GM12872 (cell line): Measurements from ENCODE around the gene SLC2A1.

Experiments used
- TF ChIP-seq, protein P1 (sequence below): IDR thresholded peaks from 3 replicates; pipeline ENCODE4 v1.5.1; 2011; ENCODE audit warnings: low read depth, mild to moderate bottlenecking, low read length, moderate library complexity; ENCODE audit not compliant: insufficient read depth

The SLC2A1 gene

DNA sequence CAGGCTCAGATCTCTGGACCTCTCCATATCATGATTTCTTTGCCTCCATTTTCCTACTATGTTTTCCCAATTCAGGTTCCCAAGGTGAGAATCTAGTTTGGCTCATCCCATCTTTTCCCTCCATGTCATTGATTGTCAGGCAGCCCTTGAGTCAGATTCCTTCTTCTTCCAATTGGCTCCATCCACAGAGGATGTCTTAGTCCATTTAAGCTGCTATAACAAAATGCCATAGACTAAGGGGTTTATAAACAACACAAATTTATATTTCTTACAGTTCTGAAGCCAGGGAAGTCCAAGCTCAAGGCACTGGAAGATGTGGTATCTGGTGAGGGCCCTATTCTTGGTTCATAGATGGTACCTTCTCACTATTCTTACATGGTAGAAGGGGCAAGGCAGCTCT, 42.8 kb upstream of the SLC2A1 start:
- TF ChIP-seq, protein P1, sequence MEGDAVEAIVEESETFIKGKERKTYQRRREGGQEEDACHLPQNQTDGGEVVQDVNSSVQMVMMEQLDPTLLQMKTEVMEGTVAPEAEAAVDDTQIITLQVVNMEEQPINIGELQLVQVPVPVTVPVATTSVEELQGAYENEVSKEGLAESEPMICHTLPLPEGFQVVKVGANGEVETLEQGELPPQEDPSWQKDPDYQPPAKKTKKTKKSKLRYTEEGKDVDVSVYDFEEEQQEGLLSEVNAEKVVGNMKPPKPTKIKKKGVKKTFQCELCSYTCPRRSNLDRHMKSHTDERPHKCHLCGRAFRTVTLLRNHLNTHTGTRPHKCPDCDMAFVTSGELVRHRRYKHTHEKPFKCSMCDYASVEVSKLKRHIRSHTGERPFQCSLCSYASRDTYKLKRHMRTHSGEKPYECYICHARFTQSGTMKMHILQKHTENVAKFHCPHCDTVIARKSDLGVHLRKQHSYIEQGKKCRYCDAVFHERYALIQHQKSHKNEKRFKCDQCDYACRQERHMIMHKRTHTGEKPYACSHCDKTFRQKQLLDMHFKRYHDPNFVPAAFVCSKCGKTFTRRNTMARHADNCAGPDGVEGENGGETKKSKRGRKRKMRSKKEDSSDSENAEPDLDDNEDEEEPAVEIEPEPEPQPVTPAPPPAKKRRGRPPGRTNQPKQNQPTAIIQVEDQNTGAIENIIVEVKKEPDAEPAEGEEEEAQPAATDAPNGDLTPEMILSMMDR = no peak

DNA sequence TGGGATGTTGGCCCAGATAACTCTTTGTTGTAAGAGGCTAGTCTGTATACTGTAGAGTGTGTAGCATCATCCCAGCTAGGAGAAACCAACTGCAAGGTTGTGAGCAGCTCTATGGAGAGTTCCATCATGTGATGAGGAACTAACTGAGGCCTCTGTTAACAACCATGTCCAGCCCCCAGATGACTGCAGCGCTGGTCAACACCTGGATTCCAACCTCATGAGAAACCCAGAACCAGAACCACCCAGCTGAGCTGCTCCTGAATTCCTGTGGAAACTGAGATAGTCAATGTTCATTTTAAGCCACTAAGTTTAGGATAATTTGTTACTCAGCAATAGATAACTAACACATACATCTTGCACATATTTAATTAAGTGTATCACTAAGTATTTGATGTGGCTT, 41.6 kb upstream of the SLC2A1 start:
- TF ChIP-seq, protein P1 = no peak

DNA sequence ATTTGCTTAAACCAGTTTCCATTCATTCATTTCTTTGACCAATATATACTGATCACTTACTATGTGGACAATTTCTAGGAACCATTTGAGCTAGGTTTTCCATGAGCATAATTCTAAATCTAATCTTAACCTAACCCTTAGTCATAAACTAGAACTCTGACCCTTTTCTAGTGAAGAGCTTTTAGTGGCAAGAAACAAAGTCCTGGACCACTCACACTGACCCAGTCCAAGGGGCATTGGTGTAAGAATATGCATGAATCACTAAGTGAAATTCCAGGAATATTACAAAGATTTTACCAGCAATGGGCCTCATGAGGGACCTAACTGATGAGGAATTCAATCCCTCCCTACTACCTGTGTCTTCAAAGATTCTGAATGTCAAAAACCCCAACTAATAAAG, 40.6 kb upstream of the SLC2A1 start:
- TF ChIP-seq, protein P1 = no peak

DNA sequence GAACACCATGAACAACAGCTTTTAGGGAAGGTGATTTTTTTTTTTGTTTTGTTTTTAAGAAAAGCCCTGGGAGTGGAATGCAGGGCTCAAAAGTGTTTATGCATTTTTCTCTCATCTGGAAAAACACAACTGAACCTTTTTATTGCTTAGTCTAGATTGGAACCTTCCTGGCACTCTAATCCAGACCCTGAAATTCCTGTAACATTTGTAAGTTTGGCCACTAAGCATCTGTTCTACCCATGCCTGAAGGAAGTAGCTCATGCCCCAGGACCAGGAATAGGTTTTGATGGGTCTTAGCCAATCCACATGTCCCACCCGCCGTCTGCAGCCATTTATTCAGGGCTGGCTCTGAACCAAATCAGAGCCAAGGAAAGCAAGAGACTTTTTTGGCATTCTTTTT, 39.7 kb upstream of the SLC2A1 start:
- TF ChIP-seq, protein P1 = no peak

DNA sequence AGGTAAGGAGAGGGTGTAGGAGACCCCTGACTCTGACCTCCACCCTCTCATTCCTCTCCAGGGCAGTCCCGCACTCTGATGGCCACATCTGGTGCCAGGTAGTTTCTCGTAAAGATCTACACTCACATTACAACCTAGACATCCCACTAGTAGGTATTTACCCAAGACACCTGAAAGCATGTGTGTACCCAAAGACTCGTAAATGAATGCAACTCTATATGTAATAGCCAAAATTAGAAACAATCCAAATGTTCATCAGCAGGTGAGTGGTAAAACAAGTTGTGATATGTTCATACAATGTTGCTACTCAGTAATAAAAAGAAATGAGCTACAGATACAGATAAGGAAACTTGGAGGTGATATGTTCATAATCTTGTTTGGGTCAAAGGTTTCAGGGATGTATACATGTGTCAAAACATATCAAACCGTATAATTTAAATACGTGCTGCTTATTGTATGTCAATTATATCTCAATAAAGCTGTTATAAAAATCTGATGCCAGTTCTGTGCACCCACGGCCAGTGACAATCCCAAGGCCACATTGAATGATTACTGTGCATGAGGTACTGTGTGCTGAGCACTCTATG, 37.8 kb upstream of the SLC2A1 start:
- TF ChIP-seq, protein P1 = no peak

DNA sequence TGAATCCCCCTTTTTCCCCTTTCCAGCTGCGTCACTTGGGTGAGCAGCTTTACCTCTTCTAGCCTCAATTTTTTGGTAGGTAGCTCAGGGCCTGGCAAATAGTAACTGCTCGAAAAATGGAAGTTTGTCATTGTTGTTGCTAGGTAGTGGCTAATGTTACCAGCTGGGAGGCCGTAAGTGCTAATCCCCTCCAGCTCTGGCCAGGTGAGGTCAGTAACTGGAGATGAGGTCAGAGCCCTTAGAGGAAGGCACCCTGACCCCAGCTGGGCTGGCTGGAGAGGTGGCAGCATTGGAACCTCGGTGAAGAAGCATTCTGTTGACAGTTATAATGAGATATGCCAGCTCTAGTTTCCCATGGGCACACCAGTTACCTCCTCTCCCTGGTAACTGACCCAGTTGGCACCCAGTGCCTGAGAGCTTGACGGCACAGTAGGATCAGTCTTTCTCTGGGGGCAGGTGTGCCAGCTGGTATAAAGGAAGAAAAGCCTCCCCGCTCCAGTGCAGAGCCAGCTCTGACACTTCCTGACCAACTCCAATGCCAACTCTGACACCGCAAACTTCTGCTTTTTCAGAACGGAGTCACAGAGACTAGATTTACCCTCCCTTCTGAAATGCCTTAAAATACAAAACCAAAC, 35.0 kb upstream of the SLC2A1 start:
- TF ChIP-seq, protein P1 = no peak

DNA sequence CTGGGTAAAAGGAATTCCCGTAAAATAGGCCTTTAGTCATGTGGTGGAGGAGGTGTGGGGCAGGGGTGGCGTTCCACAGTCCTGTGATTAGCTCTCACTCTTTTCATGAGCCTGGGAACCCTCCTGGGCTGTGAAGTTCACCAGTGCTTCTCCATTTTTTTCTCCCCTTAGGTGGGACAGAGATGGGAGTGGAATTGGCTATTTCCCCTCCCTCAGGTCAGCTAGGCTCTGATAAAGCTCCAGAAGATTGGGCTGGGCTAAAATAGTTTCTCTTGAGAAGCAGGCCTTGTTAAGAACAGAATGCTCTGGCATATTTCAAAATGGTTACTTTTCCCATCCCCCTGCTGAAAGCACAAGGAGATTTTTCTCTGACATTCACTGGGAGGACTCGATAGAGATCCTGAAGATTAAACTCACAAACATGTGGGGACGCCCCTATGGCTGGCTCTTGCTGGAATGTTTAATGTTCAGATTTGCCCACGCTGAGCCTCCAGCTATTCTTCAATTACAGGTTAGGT, 33.4 kb upstream of the SLC2A1 start:
- TF ChIP-seq, protein P1 = no peak
